Activated CD4-positive, CD25-positive, alpha-beta regulatory T cell treated with anti-CD3 and anti-CD28 coated beads, Interleukin-2, amount 50 U/mL, for 16 hours (primary cell): ENCODE results near the gene ERC2.

ENCODE experiments used
- DNase-seq: peaks from one replicate; pipeline ENCODE4 v3.0.0-alpha.2; 2020; ENCODE audit warnings: low read depth, low spot score

ERC2 gene

DNA sequence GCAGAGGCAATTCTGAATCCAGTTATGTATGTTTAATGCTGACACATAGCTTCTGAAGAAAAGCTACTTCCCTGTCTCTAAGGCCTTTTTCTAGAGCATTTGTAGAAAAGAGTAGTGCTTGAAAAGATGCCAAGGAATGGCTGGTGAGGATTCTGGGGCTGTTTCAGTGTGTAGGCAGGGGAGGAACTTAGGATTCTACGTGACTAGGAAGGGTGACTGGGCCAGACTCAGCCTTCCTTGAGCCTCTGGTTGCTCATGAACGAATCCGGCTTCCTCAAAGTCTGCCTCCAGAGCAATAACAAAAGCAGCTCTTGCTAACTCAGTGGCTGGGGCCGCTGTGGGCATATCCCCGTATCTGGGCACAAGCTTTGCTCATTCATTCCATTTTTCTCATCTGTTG lies 876.4 kb downstream of the ERC2 start:
- DNase-seq: no peak

GRCh38 chr3:55588146-55588765 lies 880.0 kb downstream of the ERC2 start:
- no peak for DNase-seq

GRCh38 chr3:55585856-55586255 lies 882.4 kb downstream of the ERC2 start:
- DNase-seq: no peak

- DNase-seq: no peak
Measured at GRCh38 chr3:55584716-55585368, 883.4 kb downstream of the ERC2 start.

DNA sequence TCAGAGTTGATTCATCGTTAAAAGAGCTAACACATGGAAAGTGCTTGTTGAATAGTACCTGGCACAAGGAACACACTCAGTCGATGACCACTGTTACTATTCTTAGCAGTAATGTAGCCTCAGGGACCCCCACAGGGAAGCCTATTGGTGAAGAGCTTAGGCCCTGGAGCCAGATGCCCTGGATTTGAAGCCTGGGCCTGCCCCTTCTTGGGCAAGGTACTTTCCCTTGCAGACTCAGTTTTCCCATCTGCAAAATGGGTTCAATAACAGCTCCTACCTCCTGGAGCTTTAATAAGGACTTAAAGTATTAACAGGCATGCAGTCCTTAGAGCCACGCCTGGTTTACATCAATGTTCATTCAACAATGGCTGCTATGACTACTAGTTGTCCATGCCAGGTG lies 884.2 kb downstream of the ERC2 start:
- DNase-seq: no peak

GRCh38 chr3:55583475-55583874 lies 884.8 kb downstream of the ERC2 start:
- no peak for DNase-seq

- DNase-seq: no peak
Measured at GRCh38 chr3:55579496-55579895, 888.8 kb downstream of the ERC2 start.

- DNase-seq: no peak
Measured at GRCh38 chr3:55576621-55577388, 891.5 kb downstream of the ERC2 start.

- no peak for DNase-seq
Measured at GRCh38 chr3:55574671-55575070, 893.6 kb downstream of the ERC2 start.

DNA sequence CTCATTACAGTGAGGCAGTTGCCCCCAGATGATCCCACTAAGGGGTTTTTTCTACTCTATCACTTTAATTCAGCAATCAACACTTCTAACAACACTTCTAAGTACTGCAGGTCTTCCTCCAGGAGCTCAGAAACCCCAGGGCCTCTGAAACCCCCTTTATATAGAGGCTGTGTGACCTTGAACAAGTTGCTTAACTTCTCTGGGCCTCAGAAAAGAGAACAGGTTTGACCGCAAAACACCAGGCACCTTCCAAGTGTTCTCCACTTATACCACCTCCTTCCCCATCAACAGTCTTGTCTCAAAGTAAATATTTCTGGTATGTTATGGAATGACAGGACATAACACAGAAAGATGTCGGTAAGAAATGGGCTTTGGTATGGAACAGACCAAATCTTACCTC lies 895.5 kb downstream of the ERC2 start:
- no peak for DNase-seq

GRCh38 chr3:55571913-55572312 lies 896.4 kb downstream of the ERC2 start:
- DNase-seq: no peak

DNA sequence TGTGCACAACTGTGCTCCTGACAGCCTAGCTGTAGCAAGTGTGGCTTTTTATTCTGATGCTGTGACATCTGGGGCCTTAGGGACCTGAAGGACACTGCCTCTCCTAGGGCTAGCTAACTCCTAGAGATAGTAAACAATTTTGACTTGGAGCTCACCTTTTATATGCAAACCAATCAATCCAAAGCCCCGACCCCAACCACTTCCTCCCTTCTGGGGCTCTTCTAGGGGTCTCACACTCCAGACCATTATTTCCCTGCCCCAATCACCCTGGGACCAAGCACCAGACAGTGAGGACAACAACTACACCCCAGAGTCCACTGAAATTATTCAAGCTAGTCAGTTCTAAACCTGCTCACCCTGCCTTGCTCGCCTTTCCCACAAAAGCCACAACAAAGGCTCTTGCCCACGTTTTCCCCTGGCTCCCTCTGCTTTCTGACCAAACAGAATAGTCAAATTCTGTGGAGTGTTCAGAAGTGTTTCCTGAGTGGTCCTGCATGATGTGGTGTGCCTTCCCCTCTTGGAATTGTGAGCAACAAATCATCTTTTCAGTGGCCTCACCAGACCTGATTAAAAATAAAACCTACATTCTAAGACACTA lies 897.0 kb downstream of the ERC2 start:
- DNase-seq: no peak

GRCh38 chr3:55570271-55570711 lies 898.0 kb downstream of the ERC2 start:
- no peak for DNase-seq

GRCh38 chr3:55569033-55569599 lies 899.2 kb downstream of the ERC2 start:
- DNase-seq: no peak

DNA sequence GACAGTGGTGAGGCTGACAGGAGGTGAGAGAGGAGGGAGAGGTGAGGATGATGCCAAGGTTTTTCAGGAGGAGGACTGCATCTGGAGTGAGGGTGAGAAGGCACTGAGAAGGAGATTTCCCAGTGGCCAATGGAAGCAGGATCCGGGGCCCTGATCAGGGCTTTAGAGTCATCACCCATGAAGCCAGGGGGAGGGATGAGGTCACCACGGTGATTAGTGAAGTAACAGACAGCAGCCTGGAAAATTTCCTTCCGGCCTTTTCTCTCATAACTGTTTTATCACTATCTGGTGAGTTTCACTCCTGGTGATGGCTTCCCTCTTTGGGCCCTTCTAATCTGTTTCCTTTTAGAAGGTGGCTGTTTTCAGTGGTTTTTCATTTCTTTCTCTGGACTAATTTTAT lies 900.7 kb downstream of the ERC2 start:
- no peak for DNase-seq

- DNase-seq: no peak
Measured at GRCh38 chr3:55567121-55567520, 901.1 kb downstream of the ERC2 start.

- DNase-seq: no peak
Measured at GRCh38 chr3:55565521-55565920, 902.7 kb downstream of the ERC2 start.

GRCh38 chr3:55564726-55565125 lies 903.5 kb downstream of the ERC2 start:
- DNase-seq: no peak

DNA sequence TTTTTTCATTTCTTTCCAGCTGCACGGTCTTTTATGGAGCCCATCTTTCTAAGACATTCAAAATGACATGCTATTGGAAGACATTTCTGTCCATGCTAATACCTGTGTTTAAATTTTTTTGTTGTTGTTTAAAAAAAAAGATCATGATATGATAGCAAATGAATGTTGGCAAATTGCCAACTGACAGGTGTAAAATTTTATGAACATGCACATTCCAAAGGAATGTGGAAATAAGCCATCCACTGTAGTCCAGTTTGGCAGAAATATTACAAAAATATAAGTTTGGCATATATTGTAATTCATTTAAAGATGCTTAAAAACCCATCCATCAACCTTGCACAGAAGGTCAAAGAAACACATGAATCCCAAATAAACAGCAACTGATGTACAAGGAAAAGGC lies 905.6 kb downstream of the ERC2 start:
- no peak for DNase-seq

- no peak for DNase-seq
Measured at GRCh38 chr3:55559500-55560423, 908.5 kb downstream of the ERC2 start.

GRCh38 chr3:55558316-55558715 lies 910.0 kb downstream of the ERC2 start:
- DNase-seq: no peak
